HK-2 (cell line): ENCODE results near the gene MACF1.

ENCODE experiments used
- DNase-seq: peaks from one replicate; pipeline ENCODE4 v3.0.0-alpha.2; 2018; ENCODE audit not compliant: unreplicated experiment

Gene MACF1

DNA sequence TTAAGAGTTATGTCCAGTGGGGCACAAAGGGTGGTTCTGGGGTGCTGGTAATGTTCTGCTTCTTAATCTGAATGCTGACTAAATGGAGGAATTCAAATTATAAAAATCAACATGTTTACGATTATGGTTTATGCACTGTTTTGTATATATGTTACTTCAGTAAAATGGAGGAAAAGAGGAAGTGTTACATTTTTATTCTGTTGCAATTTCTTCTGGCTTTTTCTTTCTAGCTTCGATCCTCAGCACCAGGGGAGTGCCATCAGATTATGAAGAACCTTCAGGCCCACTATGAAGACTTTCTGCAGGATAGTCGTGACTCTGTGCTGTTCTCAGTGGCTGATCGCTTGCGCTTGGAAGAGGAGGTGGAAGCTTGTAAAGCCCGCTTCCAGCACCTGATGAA is 105.5 kb downstream of the MACF1 start:
- no peak for DNase-seq

GRCh38 chr1:39310691-39311090 is 106.2 kb downstream of the MACF1 start:
- DNase-seq = no peak

- no peak for DNase-seq
These were observed 112.6 kb downstream of the MACF1 start for GRCh38 chr1:39317111-39317510.

DNA sequence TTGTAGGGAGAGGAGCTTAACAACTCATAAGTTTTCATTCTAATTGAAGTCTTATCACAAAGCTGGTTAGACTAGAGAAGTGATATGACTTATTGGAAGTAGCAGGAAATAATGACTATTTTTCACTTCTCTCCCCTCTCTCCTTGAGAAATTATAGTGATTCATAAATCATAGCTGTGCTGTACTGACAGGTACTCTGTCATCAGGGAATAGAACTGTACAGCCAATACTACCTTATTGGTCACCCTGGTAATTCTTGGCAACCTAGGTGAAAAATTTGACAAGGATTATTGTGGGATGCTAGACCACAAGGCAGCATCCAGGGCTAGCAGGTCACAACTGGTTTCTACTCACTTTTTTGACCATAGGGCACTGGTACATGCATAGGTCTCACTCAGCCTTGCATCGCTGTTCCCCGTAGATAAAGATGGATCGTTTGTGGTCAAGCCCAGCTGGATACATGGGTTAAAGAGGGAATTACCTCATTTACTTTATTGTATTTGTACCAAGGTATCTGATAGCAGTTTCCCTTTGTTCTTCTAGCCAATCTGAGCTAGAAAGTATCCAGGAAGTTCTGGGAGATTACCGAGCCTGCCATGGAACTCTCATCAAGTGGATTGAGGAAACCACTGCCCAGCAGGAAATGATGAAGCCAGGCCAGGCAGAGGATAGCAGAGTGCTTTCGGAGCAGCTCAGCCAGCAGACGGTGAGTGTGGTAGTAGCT is 113.6 kb downstream of the MACF1 start:
- DNase-seq = no peak

DNA sequence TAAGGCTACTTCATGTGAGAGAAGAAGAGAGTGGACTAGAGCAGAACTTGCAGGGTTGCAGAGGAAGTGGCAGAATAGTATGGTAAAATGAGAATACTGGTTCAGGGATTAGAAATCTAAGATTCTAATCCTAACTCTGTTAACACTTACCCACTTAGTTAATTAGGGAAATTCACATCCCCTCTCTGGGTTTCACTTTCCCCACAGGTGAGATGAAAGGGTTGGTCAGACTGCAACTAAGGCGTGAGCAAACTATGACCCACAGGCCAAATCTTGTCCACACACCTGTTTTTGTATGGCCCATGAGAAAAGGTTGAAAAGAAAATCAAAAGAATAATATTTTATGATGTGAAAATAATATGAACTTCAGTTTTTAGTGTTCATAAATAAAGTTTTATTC is 117.5 kb downstream of the MACF1 start:
- DNase-seq = no peak

- DNase-seq = no peak
These were observed 117.9 kb downstream of the MACF1 start for GRCh38 chr1:39322431-39322830.

DNA sequence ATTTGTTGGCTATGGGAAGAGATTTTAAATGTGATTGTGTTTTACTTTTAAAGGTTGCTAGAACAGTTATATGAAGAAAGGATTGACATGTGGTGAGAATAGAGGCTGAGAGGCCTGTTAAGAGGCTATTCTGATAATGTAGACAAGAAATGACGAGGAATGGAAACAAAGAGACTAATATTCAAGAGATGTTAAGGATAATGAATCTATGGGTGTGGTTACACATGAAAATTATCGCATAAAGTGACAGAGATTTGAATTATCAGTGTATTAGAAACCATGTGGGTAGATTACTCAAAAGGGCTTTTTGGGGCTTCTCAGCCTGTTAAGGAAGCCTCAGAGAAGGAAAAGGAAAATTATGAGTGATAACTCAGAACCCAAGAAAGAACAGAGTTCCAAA is 120.4 kb downstream of the MACF1 start:
- no peak for DNase-seq

DNA sequence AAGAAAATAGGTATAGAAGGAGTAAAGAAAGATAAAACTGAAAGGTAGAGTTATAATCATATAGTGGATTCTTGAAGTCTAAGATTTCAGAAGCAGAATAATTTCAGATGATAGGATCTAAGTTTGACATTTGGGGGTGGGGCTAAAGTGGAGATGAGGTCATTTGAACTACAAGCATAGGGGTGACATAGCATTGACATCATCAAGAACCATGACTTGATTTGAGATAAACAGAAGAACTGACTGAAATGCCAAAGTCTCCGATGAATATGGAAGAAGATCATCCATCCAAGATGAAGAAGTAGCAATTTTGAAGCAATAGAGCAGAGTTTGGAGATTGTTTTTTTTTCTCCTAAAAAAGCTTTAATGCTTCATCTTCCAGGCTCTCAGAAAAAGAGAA is 122.3 kb downstream of the MACF1 start:
- no peak for DNase-seq

DNA sequence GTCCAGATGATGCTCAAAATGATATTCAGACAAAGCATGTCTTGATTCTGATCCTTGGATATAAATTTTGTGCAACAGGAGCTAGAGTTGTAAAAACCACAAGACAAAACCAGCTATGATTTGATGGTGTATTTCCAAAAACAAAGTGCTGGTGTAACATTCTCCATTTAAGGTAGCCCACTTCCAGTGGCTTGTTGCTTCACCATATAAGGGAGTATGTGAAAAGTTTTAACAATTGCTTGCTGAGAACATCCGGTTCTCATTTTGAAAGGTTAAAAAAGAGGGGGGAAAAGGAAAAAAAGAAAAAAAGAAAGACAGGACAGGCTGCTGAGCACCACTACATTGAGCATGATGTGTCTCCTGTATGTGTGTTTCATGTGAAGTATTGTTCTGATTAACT is 123.6 kb downstream of the MACF1 start:
- DNase-seq = no peak

DNA sequence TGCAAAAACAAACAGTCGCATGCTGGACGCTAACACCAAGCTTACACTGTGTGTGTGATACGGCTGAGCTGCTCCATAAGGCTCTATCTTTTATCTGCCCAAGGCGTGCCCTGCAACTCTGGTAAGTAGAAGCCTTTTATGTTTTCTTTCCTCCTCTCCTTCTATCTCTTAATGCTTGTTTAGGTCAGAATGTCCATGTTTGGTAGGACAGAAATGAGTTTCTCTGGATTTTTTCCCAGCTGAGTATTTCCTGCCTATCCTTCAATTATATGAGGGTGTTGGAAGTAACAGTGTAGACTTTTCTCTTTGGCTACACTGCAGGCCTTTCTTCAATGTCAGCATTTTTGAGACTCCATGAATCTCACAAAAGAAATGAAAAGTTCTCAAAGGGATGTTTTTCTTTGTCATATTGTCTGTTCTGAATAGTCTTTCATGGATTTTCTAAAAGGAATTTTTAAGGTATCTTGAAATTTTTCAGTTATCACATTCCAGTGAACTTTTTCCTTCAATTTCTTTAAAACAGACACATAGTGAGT is 124.2 kb downstream of the MACF1 start:
- DNase-seq = no peak

DNA sequence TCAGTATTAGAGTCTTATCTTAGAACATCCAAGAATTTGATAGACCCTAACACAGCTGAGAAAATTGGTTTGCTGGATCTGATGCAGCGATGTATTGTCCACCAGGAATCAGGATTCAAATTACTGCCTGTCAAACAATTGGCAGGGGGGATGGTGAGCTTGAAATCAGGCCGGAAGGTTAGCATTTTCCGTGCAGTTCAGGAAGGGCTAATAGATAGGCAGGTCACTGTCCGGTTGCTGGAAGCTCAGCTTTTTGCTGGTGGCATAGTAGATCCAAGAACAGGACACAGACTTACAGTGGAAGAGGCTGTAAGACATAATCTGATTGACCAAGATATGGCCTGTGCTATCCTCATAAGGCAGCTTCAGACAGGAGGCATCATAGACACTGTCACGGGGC is 127.2 kb downstream of the MACF1 start:
- no peak for DNase-seq

- DNase-seq = no peak
These were observed 127.8 kb downstream of the MACF1 start for GRCh38 chr1:39332291-39332690.

- DNase-seq = no peak
These were observed 128.3 kb downstream of the MACF1 start for GRCh38 chr1:39332828-39333227.

- no peak for DNase-seq
These were observed 128.8 kb downstream of the MACF1 start for GRCh38 chr1:39333296-39333695.

DNA sequence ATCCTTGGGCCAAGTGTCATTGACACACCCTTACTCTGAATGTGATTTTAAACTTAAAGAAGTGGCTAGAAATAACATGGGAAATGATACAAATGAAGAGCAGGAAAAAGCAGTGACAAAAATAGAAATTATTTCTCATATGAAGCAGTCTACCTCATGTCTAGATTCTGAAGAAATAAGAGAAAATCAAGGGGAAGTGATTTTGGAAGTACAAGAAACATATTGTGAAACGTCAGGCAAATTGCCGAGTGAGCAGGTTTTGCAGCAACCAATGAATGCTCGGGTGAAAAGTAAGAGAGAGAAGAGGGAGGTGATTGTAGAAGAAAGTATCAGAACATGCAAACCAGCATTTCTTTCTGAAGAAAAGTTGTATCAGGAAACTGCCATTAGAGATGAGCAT is 130.7 kb downstream of the MACF1 start:
- DNase-seq = no peak

- no peak for DNase-seq
These were observed 132.6 kb downstream of the MACF1 start for GRCh38 chr1:39337067-39337466.

- DNase-seq = no peak
These were observed 138.3 kb downstream of the MACF1 start for GRCh38 chr1:39342776-39343175.

DNA sequence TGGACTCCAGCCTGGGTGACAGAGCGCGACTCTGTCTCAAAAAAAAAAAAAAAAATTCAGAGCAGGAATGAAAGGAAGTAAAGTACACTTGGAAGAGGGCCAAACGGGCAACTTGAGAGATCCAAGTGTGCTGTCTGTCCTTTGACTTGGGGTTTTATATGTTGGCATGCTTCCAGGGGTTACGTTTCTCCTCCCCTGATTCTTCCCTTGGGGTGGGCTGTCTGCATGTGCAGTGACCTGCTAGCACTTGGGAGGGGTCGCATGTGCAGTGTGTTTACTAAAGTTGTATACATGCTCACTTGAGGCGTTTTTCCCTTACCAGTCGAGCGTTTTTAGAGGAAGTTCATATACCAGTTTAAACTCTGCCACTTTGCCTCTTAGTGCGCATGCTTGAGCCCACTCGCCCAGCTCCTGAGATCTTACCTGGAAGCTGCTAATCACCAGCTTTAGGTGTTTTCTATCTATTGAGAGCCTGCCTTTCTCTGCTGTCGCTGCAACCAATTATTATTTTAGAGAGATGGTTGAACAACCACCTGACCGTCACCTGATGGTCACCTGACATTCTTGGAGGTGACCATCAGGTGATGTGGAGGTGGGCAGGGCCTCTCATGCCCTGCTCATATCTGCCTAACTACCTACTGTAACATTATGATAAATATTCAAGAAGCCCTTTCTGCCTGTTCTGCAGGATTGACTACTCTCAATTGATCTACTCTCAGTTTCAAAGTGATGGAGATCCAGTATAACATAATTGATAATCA is 140.1 kb downstream of the MACF1 start:
- no peak for DNase-seq

DNA sequence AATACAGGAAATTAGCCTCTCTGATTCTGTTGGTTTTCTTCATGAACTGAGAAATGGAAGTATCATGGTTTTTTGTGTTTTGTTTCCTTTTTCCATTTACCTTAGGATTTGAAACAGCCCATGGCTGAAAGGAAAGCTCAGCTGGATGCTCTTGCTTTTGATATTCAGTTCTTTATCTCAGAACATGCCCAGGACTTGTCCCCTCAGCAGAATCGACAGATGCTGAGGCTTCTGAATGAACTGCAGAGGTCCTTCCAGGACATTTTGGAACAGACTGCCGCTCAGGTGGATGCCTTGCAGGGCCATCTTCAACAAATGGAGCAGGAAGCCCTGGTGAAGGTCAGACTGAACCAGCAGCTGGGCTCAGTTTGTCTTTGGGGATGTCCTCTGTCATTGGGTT is 142.4 kb downstream of the MACF1 start:
- no peak for DNase-seq

DNA sequence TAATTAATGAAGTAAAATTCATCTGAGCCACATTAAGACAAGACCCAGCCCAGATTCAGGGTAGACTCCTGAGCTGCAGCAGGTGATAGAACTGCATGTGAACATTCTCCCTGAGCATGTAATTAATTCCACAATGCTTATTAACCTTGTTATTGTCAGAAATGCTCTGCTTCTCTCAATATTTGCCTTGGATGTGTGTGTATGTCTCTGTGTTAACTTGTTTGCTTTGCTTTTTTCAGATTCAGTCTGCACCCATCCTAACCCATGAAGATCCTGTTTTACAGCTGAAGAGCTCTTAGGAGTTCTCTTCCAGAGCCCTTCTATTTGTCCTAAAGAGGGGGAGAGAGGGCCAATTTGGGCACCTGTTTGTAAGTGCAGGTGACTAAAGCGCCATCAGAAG is 143.8 kb downstream of the MACF1 start:
- no peak for DNase-seq

DNA sequence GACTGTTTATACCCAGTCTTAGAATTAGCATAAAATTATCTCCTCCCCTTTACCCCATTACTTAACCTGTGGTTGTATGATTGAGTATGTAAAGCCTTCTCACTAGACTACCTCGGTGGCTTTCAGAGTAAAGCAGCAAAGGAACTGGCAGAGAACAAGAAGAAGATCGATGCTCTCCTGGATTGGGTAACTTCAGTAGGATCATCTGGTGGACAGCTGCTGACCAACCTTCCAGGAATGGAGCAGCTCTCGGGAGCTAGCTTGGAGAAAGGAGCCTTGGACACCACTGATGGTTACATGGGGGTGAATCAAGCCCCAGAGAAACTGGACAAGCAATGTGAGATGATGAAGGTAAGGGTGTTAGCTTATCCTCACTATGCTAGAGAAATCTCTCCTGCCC is 148.4 kb downstream of the MACF1 start:
- no peak for DNase-seq

GRCh38 chr1:39354572-39354971 is 150.1 kb downstream of the MACF1 start:
- DNase-seq = no peak

DNA sequence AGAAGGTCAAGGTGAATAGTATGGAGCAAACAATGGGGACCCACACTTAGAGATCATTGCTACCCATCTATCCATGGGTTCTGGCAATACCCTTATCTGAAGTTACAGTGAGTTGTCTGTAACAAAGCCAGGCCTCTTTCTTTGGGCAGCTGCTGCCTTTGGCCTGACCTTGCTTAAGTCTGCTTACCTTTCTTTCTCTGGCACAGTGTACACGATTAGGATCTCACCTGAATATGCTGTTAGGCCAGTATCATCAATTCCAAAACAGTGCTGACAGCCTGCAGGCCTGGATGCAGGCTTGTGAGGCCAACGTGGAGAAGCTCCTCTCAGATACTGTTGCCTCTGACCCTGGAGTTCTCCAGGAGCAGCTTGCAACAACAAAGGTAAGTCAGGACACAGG is 154.0 kb downstream of the MACF1 start:
- no peak for DNase-seq
